Fibroblast of upper back skin (primary cell): ENCODE measurements around the gene C1QTNF2.

Source experiments
- DNase-seq: peaks from one replicate; pipeline ENCODE4 v3.0.0-alpha.2; 2013

Gene C1QTNF2

DNA sequence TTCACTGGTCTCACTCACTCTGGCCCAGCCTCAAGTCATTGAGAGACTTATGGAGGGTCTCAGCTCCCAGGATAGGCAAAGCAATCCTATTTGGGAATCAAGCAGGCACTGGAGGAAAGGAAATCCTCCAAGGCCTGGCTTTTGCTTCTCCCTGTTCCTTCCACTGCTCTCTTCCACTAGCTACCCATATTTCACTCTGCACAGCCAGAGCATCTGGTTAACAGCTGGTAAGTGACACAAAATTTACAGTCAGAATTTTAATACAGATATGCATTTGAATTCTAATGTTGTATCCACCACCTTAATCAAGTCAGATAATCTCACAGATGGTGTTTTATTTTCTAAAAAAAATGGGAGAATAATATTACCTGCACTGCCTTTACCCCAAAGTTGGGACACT lies 868 bp upstream of the C1QTNF2 start:
- DNase-seq = no peak

DNA sequence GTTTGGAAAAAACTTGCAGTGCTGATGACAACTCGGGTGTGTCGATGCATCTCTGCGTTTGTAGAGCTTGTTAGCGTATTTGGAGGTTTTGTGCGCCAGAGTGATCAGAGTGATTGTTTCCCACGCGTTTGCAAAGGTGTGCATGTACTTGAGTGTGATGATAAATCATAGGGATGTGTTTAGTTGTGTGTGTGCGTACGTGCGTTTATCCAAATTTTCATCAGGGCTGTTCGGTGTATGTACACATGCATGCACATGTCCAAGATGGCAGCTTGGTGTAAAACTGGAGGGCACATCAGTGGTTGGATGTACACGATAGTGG lies 248 bp upstream of the C1QTNF2 start:
- no peak for DNase-seq

DNA sequence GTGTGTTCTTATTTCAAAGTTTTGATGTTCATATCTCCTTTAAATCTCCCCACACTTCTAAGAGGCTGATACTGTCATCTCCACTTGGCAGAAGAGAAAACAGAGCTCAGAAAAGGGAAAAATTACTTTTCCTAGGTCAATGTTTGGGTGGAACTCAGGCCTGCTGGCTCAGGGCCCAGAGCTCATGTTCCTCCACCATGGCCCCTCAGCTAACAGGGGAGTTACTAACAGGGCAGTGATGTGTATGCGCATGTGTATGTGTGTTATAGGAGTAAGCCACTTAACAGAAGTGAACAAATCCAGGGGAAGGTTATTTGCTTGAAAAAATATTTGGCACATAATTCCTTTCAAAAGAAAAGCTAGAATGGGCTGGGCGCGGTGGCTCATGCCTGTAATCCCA lies 2.5 kb downstream of the C1QTNF2 start:
- DNase-seq = no peak

DNA sequence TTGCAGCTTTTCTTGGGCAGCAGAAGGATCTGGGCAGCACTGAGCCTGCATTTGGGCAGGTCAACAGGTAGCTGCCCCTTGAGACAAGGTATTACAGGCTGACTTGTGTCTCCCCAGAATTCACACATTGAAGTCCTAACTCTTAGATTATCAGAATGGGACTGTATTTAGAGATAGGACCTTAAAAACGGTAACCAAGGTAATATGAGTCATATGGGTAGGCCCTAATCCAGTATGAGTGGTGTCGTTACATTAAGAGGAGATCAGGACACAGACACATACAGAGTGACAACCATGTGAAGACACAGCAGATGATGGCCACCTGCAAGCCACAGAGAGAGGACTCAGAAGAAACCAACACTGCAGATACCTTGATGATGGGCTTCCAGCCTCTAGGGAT lies 3.2 kb downstream of the C1QTNF2 start:
- no peak for DNase-seq

DNA sequence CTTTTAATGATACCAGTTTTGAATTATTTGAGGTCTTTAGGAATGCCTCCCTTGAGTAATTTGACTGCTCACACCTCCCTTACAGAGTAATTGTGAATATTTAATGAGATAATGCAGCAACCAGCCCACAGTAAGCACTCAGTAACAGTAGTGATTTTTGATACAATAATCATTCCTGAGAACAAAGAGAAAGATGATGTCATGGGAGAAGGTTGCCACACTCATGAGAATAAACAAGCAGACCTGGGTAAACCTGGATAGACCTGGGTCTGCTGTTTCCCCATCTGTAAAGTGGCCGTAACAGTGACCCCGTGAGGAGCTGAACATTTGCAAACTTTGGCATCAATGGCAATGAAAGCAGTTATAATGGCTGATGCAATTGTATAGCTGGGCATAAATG lies 4.2 kb downstream of the C1QTNF2 start:
- DNase-seq = no peak

DNA sequence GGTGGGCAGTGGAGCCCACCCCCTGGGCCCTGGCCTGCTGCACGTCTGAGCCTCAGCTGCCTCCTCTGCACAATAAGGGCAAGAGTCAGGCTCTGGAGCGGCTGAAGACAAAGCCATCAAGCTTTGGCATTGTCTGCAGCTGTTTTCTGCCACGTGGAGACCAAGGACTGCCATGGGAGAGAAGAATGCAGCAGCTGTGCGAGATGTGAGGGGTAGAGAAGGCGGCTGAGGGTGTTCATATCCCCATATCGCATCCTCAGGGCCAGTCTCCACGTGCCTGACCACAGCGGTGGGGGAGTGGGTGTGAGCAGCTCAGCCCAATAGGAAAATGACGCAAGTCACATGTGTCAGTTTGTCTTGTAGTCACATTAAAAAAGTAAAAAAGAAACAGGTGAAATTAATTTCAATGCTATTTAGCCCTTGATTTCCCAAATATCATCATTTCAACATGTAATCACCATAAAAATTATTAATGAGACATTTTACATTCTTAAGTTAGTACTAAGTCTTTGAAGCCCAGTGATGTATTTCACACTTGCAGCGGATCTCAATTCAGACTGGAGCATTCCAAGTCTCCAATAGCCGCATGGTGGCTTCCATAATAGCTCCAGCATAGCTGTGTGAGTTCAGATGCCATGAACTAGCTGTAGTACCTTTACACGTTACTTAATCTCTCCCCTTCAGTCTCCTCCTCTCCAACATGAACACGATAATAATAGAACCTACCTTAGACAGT lies 6.6 kb downstream of the C1QTNF2 start:
- DNase-seq = peak; percentile 50

DNA sequence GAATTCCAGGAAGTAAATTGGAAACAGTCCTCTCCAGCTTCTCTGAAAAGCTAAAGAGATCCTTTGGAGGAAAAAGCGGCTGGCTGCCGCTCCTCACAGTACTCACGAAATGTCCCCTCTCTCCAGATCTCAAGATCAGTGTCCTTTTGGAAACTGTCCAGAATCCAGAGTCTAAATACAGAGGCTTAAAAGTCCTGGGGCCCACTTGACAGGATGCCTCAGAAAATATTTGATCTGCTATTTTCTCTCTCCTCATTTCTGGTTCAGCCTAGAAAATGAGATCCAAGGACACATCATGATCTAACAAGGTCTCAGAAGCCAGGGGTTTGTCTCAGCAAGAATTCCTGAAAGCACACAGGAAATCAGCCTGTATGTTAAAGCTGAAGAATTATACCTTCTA lies 7.2 kb downstream of the C1QTNF2 start:
- DNase-seq = peak; percentile 21

DNA sequence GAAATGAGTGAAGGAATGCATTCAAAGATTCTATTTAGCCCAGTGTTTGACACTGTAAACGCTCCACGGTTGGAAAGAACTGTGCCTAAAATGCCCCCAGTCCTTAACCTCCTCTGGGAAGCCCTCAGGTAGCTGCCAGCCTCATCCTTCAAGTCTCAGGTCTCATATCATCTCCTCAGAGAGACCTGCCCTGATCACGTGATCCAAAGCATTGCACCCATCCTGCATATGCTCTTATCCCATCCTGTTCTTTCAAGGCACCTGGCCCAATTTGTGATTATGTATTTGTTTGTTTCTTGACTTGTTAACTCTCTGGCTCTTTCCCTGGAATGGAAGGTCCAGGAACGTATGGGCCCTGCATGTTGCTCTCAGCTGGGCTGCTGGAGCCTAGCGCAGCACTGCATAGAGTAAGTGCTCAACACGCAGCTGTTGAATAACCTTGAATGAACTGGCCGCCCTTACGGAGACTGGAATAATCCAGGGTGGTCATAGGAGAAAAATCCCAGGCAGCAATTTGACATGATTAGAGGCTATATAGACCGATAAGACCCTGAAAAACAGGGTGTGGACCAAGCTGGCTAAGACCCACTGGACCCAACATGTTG lies 8.7 kb downstream of the C1QTNF2 start:
- DNase-seq = no peak

DNA sequence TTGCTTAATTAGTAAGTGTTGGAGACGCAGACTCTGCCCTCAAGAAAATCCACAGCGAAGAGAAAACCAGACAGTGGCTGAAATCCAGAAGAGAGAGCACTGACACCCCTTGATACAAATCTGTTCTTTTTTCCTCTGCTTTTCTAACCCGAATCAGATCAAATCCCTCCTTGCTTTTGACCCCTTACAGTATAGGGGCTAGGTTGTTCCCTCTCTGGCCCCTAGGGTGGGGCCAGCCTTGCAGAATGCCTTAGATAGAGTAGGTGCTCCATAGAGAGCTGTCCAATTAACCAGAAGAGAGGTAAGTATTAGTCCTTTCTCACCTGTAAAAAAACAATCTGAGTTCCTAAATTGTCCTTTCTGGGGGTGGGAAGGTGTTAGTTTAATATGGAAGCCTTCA lies 10.1 kb downstream of the C1QTNF2 start:
- DNase-seq = no peak

DNA sequence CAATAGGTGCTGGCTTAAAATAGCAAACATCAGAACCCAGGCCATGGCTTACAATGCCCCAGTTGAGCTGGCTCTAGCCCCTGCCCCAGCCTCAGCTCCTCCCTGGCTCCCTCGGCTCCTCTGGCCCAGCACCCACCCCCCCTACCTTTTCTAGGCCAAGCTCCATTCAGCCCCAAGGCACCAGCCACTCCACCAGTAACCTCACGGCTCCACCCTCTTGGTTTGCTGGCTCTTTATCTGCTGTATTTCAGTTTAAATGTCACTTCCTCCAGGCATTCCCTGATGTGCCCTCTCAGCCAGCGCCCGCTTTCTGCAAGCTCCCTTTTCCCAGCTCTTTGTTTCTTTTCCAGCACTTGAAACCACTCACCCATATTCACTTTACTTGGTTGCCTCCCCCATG lies 10.6 kb downstream of the C1QTNF2 start:
- DNase-seq = no peak

DNA sequence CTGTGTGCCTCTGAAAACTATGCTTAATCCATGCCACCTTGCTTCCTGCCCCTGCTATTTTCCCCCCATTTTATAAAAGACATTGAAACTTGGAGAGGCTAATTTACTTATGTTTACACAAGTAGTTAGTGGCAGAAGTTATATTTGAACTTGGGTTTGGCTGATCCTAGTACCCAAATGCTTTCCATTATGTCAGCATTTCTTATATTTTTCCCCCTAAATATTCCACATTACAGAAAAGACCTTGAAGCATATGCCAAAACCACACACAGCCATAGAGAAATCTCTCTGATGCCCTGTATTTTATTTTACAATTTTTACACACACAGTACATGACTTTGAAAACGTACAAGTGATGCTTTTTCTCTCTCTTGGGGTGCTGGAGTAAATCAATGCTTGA lies 11.2 kb downstream of the C1QTNF2 start:
- DNase-seq = no peak

DNA sequence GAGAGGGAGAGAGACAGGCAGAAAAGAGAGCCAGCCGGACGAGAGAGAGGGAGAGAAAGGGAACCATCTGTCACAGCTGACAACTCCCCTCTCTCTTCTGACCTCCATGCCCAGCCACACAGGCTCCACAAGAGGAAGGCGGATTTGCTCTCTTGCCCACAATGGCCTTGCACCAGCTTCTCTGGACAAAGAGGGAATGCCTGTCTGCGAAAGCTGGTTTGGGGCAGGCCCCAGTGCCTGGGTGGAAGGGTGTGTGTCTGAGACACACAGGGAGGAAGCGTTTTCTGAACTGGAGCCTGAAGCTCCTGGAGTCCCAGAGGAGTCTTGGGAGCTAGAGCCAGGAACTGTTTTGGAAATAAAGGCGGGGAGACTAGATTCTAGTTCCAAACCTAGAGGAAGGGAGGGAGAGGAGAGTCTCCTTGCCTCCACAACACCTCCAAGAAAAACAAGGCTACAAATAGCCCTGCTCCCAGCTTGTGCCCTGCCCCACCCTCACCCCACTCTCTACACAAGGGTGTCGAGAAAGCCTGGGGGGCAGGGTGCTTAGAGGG lies 12.5 kb downstream of the C1QTNF2 start:
- DNase-seq = no peak

DNA sequence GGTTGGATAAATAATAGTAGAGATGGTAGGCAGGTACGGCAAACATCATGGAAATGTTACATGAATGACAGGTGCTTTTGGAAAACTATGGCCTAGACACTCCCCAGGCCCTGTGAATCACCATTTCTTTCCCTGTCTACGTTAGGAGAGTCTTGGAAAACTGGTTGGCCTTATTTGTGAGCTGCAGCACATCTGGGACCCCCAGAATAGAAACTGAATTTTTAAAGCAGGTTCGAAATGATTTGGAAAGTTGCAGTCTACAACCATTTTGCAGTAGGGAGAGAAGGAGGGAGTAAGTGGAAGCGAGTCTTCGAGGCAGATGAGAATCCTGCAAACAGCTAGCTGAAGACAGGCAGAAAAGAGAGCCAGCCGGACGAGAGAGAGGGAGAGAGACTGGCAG lies 13.0 kb downstream of the C1QTNF2 start:
- DNase-seq = no peak

DNA sequence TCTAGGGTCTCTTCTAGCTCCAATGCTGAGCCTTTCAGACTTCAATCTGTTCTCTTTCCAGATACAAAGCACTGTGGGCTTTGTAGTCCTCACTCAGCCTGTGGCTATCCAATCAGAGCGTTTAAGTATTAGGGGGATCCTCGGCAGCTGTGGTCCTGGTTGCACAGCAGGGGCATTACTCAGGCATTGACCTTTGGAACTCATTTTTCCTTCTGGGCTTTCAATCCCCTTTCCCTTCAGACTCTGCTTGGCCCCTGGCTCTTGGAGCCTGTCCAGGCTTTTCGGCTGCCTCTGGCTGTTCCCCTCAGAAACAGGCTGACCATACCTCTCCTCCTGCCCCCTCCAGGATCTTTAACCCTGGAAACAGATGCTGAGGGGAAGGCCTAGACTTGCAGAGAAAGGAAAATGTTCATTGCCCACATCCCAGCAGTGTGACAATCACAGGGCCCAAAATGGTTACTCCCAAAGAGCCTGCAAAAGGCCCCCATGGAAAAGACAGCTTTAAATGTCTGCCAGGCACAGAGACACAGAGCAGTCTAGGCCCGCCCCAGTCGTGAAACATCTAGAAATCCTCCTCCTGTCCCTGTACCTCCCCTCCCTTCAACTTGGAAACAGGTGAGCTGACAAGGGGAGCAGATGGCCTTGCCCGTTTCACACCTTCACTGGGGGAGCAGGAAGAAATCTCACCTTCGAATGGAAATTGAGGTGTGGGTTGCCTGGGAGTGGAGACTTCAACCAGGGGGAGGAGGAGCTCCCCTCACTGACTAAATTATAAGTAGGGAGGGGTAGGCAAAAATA lies 13.7 kb downstream of the C1QTNF2 start:
- DNase-seq = no peak

DNA sequence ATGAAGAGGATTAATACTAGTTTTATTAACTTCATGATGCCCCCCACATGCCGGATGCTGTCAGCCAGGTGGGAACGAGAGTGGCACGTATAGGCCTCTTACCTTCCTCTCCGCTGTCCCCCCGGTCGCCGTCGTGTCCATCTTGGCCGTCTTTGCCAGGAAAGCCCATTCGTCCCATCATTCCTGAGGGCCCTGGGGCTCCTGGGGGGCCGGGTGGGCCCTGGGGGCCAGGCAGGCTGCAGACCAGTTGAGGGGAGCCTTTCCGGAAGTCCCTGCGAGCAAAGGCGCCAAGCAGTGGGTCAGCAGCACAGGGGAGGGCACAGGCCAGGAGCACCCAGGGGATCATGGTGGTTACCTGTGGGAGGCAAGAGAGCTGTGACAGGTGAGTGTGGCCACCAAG lies 15.8 kb downstream of the C1QTNF2 start:
- no peak for DNase-seq

DNA sequence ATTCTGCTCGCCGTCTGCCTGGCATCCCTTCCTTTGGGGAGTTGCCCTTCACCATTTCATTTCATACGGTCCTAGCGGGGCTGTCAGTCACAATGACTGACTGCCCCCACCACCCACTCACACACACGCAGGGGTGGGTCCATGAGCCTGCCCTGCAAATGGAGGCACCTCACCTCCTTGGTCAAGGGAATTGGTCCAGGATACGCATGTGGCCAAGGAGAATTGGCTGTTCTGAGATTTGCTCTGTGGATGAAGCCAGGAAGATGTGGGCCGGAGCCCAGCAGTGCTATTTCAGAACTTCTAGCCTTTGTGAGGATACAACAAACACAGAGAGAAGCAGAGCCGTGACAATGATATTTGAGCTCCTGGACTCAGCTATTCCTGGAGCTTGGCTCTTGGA lies 17.0 kb downstream of the C1QTNF2 start:
- DNase-seq = no peak

DNA sequence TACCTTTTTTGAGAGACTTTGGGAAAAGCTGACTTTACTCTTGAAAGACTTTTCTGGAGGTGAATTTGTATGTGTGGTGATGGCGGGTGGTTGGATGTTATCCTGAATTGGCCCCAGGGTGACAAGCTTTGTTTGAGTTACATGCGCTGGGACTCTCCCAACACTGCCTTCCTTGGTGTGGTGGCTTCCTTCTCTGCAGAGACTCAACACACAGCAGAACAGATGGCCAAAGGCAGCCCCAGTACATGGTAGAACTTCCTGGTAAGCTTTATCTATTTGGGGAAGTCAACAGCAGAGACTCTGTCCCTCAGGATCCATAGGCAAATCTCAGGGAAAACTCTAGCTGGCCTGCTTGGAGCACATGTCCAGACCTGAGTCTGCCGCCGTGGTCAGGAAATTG lies 18.1 kb downstream of the C1QTNF2 start:
- no peak for DNase-seq

DNA sequence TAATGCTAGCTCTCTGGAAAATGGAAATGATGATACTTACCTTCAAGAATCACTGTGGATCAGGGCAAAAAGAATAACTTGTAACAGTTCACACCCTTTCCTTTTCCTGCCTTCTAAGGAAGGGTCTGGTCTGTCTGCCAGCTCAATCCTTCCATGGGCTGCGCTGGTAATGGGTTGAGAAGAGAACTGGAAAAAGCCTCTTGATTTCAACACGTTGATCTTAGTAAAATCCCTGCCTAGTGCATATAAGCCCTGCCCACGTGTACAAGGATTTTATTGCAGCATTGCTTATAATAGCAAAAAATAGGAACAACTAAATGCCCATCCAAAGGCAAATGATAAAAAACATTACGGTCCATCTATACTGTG lies 20.5 kb downstream of the C1QTNF2 start:
- no peak for DNase-seq

DNA sequence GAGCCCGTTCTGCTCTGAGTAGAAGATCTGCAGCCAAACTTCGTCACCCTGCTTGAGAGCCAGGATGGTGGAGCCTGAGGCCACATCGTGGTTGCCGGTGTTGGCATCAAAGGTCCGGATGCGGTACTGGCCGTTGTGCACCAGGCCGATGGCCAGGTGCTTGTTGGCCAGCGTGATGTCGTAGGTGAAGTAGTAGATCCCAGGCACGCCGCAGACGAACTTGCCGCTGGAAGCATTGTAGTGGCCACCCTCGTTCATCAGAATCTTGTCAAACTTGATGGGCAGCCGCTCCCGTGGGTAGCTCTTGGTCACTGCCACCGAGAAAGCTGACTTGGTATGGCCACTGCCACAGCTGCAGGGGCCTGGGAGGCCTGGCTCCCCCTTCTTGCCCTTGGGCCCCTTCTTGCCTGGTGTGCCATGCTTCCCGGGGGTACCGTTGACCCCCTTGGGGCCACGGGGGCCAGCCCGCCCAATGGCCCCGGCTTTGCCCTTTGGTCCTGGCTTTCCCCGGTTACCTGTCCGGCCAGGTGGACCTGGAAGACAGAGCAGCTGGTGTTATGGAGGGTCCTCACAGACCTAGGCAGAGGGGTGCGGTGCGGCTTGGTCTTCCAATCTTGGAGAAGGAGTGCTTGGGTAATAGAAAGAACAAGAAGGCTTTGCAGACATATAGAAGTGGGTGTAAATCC lies 21.0 kb downstream of the C1QTNF2 start:
- DNase-seq = no peak

DNA sequence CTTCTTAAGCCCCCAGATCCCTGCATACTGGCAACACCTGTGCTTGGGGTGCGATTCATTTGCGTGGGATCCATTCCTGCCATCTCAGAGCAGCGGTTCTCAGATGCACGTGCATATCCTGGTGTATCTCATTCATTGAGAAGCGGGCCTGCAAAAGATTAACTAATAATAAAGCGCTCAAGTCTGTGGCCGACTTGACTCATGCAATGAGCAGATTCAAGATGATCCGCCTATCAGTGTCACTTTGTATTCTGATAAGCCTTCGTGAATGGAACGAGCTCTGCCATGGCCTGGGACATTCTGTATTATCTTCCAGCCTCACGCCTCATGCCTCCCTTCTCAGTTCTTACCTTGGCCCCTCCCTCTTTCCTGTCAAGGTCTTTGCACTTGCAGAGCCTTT lies 22.3 kb downstream of the C1QTNF2 start:
- no peak for DNase-seq

DNA sequence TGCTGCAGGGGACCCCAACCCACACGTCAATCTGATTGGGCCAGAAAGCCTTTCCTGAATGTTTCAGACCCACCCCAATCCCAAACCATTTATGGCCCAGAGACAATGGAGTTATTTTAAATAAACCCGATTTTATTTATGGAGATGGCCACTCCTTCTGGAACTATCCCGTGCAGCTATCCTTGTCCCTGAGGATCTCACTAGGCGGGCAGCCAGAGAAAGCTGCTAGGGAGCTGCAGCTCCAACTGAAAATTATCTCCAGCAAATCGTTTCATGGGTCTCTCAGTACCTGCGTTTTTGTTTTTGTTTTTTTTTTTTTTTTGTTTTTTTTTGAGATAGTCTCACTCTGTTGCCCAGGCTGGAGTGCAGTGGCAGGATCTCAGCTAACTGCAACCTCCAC lies 23.0 kb downstream of the C1QTNF2 start:
- no peak for DNase-seq

DNA sequence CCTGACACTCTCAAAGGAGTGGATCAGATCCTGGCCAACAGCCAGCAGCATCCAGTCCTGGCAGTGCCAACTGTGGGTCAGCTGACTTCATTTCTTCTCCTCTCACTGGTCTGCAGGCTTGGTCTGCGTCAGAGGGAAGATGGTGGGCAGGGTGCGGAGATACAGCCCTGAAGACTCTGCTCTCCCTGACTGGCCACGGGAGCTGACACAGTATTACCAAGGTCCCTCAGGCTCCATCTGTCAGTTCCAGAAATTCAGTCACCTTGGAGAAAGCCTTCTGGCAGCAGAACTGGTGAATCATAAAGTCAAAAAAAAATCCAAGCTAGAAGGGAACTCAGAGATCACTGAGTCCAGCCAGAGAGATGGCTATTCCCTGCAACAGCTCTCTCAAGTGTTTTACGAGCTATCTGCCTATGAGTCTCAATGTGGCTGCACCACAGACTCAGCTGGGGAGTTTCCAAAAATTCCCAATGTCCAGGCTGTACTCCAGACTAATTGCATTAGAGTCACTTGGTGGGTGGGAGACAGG lies 27.9 kb downstream of the C1QTNF2 start:
- peak; percentile 62 for DNase-seq

DNA sequence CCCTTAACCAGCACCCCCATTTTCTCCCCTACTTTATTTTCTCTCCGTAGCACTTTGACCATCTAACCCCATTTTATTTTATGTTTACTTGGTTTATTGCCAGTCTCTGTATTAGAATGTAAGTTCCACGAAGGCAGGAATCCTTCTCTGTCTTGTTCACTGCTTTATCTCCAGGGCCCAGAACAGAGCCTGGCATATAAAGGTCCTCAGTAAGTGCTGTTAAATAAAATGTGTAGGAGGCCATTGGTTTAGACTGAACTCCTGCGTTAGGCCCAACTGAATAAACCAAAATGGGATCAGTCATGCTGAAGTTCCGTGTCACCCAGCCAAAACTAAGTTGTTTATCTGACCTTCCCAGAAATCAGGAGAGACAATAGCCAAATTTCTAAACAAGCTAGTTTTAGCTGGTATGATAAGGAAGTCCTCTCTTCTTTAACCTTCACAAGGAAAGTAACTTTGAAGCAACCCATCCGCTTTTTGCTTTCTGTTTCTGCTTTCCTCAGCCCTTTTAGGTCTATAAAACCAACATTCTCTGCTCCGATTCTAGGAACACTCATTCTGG lies 29.0 kb downstream of the C1QTNF2 start:
- no peak for DNase-seq
